GM21717 (cell line): ENCODE results near the gene RPS6KC1.
"Not testable (repeated sequence)": the region's sequence is repeated elsewhere in the genome, so short reads cannot be mapped to it uniquely, and the experiment has no call there.

Source experiments
- ATAC-seq: cut with Tn5 transposase; IDR thresholded peaks from one replicate; pipeline ENCODE4 v1.9.1; 2021; ENCODE audit warnings: mild to moderate bottlenecking, moderate library complexity; ENCODE audit not compliant: unreplicated experiment

Gene RPS6KC1

GRCh38 chr1:213200630-213201029 is 149.6 kb downstream of the RPS6KC1 start:
- ATAC-seq, result no peak

GRCh38 chr1:213201380-213202155 is 150.5 kb downstream of the RPS6KC1 start:
- ATAC-seq, result no peak

- ATAC-seq, result no peak
These were observed 160.2 kb downstream of the RPS6KC1 start for GRCh38 chr1:213211201-213211600.

GRCh38 chr1:213219076-213219475 is 168.0 kb downstream of the RPS6KC1 start:
- ATAC-seq, result not testable (repeated sequence)

- ATAC-seq, result no peak
These were observed 170.2 kb downstream of the RPS6KC1 start for GRCh38 chr1:213221209-213221608.

GRCh38 chr1:213227458-213227857 is 176.4 kb downstream of the RPS6KC1 start:
- ATAC-seq, result no peak

- no peak for ATAC-seq
These were observed 180.8 kb downstream of the RPS6KC1 start for GRCh38 chr1:213231795-213232231.

GRCh38 chr1:213242883-213243282 is 191.8 kb downstream of the RPS6KC1 start:
- ATAC-seq, result no peak

GRCh38 chr1:213244664-213245091 is 193.6 kb downstream of the RPS6KC1 start:
- ATAC-seq, result peak; percentile 61

- ATAC-seq, result no peak
These were observed 194.3 kb downstream of the RPS6KC1 start for GRCh38 chr1:213245260-213245910.

- no peak for ATAC-seq
These were observed 196.0 kb downstream of the RPS6KC1 start for GRCh38 chr1:213247038-213247437.

- ATAC-seq, result no peak
These were observed 198.4 kb downstream of the RPS6KC1 start for GRCh38 chr1:213249395-213249794.

- no peak for ATAC-seq
These were observed 199.0 kb downstream of the RPS6KC1 start for GRCh38 chr1:213250041-213250440.

GRCh38 chr1:213250446-213250845 is 199.4 kb downstream of the RPS6KC1 start:
- no peak for ATAC-seq

- no peak for ATAC-seq
These were observed 200.9 kb downstream of the RPS6KC1 start for GRCh38 chr1:213251972-213252371.

GRCh38 chr1:213256438-213257087 is 205.5 kb downstream of the RPS6KC1 start:
- ATAC-seq, result no peak

- no peak for ATAC-seq
These were observed 209.5 kb downstream of the RPS6KC1 start for GRCh38 chr1:213260311-213261075.

GRCh38 chr1:213264531-213264930 is 213.5 kb downstream of the RPS6KC1 start:
- ATAC-seq, result no peak

GRCh38 chr1:213266983-213267772 is 216.1 kb downstream of the RPS6KC1 start:
- peak; percentile 61 for ATAC-seq

- ATAC-seq, result no peak
These were observed 217.2 kb downstream of the RPS6KC1 start for GRCh38 chr1:213268221-213268620.
